ENCODE measurements around the gene SEPTIN3. TPM values are rescaled to one million over a fixed set of nuclear protein-coding genes. Genes with fewer than 3 reads are reported as not detected.

SEPTIN3 gene
- total and polyA plus RNA-seq, 2 donors from 2014 or later: 0.22 to 0.49 TPM

GRCh38 chr22:41957941-41958556 lies 11.2 kb upstream of the SEPTIN3 start:
- Histone ChIP-seq H3K27me3 (ENCODE audit: control insufficient read depth, insufficient read depth, low read length) (no peaks in the 10 kb centered on the region), H3K36me3 (ENCODE audit: control insufficient read depth in 2 of 3, insufficient read depth in 3 of 3, low read length in 3 of 3) (no peaks in the 10 kb centered on the region), H3K4me1 (ENCODE audit: control insufficient read depth in 2 of 3, insufficient read depth in 2 of 3, low read depth in 1 of 3, low read length in 3 of 3) (peaks cover 0 to 4% (median 0%) of the 10 kb centered on the region in 3 donors), H3K9me3 (ENCODE audit: control insufficient read depth in 2 of 3, insufficient read depth in 1 of 3, low read length in 3 of 3) (no peaks in the 10 kb centered on the region), H3K9ac (ENCODE audit: low read length in 3 of 3) (no peak overlapping the region), H3K27ac (ENCODE audit: low read depth in 2 of 2, low read length in 2 of 2) (no peak overlapping the region), H3K4me3 (ENCODE audit: low read length in 3 of 3) (no peak overlapping the region)
- DNase-seq: peak in 1 of 5 donors; percentile 28
- intact Hi-C loops (cut with DNase I): no loop called here
- FAIRE-seq: no peak
- TF ChIP-seq CTCF (IDR thresholded peaks at IDR 0.05; ENCODE audit: borderline replicate concordance, extremely low read depth, insufficient read depth): no peak

- Histone ChIP-seq H3K27me3 (ENCODE audit: control insufficient read depth, insufficient read depth, low read length) (no peaks in the 10 kb centered on the region), H3K9ac (ENCODE audit: low read length in 3 of 3) (no peak overlapping the region), H3K36me3 (ENCODE audit: control insufficient read depth in 2 of 3, insufficient read depth in 3 of 3, low read length in 3 of 3) (no peaks in the 10 kb centered on the region), H3K4me1 (ENCODE audit: control insufficient read depth in 2 of 3, insufficient read depth in 2 of 3, low read depth in 1 of 3, low read length in 3 of 3) (peaks cover 0 to 4% (median 0%) of the 10 kb centered on the region in 3 donors), H3K9me3 (ENCODE audit: control insufficient read depth in 2 of 3, insufficient read depth in 1 of 3, low read length in 3 of 3) (no peaks in the 10 kb centered on the region), H3K27ac (ENCODE audit: low read depth in 2 of 2, low read length in 2 of 2) (no peak overlapping the region), H3K4me3 (ENCODE audit: low read length in 3 of 3) (no peak overlapping the region)
- FAIRE-seq: no peak
- intact Hi-C loops (cut with DNase I): no loop called here
- DNase-seq: no peak
- no peak for TF ChIP-seq CTCF (IDR thresholded peaks at IDR 0.05; ENCODE audit: borderline replicate concordance, extremely low read depth, insufficient read depth)
These were observed 5.7 kb upstream of the SEPTIN3 start for GRCh38 chr22:41963453-41964111.

GRCh38 chr22:41964112-41964491 lies 5.1 kb upstream of the SEPTIN3 start:
- DNase-seq: no peak
- H3K4me3 ChIP-seq (ENCODE audit: low read length in 3 of 3): no peak overlapping the region
- peaks cover 0 to 4% (median 0%) of the 10 kb centered on the region in 3 donors for H3K4me1 ChIP-seq (ENCODE audit: control insufficient read depth in 2 of 3, insufficient read depth in 2 of 3, low read depth in 1 of 3, low read length in 3 of 3)
- H3K9me3 ChIP-seq (ENCODE audit: control insufficient read depth in 2 of 3, insufficient read depth in 1 of 3, low read length in 3 of 3): no peaks in the 10 kb centered on the region
- no peaks in the 10 kb centered on the region for H3K27me3 ChIP-seq (ENCODE audit: control insufficient read depth, insufficient read depth, low read length)
- FAIRE-seq: no peak
- TF ChIP-seq CTCF (IDR thresholded peaks at IDR 0.05; ENCODE audit: borderline replicate concordance, extremely low read depth, insufficient read depth): no peak
- intact Hi-C loops (cut with DNase I): no loop called here
- no peaks in the 10 kb centered on the region for H3K36me3 ChIP-seq (ENCODE audit: control insufficient read depth in 2 of 3, insufficient read depth in 3 of 3, low read length in 3 of 3)
- no peak overlapping the region for H3K27ac ChIP-seq (ENCODE audit: low read depth in 2 of 2, low read length in 2 of 2)
- no peak overlapping the region for H3K9ac ChIP-seq (ENCODE audit: low read length in 3 of 3)
